Osteocyte (in vitro differentiated cells): ENCODE measurements around the gene RBM33. TPM values are rescaled to one million over a fixed set of nuclear protein-coding genes. Genes with fewer than 3 reads are reported as not detected.

Experiments
- DNase-seq: peaks from one replicate; pipeline ENCODE4 v3.0.0; 2021; ENCODE audit warnings: mixed read lengths; ENCODE audit not compliant: unreplicated experiment; ENCODE audit errors: extremely low spot score
- H3K27ac Mint-ChIP-seq: one replicate; pipeline ENCODE4 v1.8.0; 2021; ENCODE audit warnings: mild to moderate bottlenecking, mixed read lengths; ENCODE audit not compliant: unreplicated experiment
- H3K27me3 Mint-ChIP-seq: one replicate; pipeline ENCODE4 v1.8.0; 2021; ENCODE audit warnings: mixed read lengths; ENCODE audit not compliant: unreplicated experiment
- H3K36me3 Mint-ChIP-seq: one replicate; pipeline ENCODE4 v1.8.0; 2021; ENCODE audit warnings: mixed read lengths; ENCODE audit not compliant: unreplicated experiment
- H3K4me1 Mint-ChIP-seq: one replicate; pipeline ENCODE4 v1.8.0; 2021; ENCODE audit warnings: mixed read lengths; ENCODE audit not compliant: unreplicated experiment
- H3K4me3 Mint-ChIP-seq: one replicate; pipeline ENCODE4 v1.8.0; 2021; ENCODE audit warnings: mild to moderate bottlenecking, moderate library complexity, mixed read lengths; ENCODE audit not compliant: unreplicated experiment
- H3K9me3 Mint-ChIP-seq: one replicate; pipeline ENCODE4 v1.8.0; 2021; ENCODE audit warnings: mixed read lengths; ENCODE audit not compliant: unreplicated experiment
- CTCF ChIP-seq: fragments of 200-600 bp; sonication (generic); IDR thresholded peaks from 2 replicates; pipeline ENCODE4 v1.5.0; 2021; ENCODE audit warnings: antibody characterized with exemption, mild to moderate bottlenecking, moderate library complexity
- total RNA-seq: library from RNA; stranded (reverse); gene quantifications from 2 replicates; pipeline ENCODE4 v1.2.1, GENCODE V29; 2021

RBM33 gene
- total RNA-seq, 1 donor from 2014 or later: 52.4 TPM

- Mint-ChIP-seq H3K27ac (no peak overlapping the region), H3K36me3 (no peaks in the 10 kb centered on the region), H3K4me1 (peaks cover 17% of the 10 kb centered on the region), H3K27me3 (peaks cover 46% of the 10 kb centered on the region), H3K4me3 (peak overlapping the region; percentile 78), H3K9me3 (no peaks in the 10 kb centered on the region)
- TF ChIP-seq CTCF: no peak
- no peak for DNase-seq
These were observed 159.2 kb downstream of the RBM33 start for GRCh38 chr7:155803418-155804376.

- Mint-ChIP-seq H3K27me3 (peaks cover 52% of the 10 kb centered on the region), H3K4me3 (peak overlapping the region; percentile 62), H3K9me3 (no peaks in the 10 kb centered on the region), H3K4me1 (peaks cover 22% of the 10 kb centered on the region), H3K27ac (no peak overlapping the region), H3K36me3 (no peaks in the 10 kb centered on the region)
- DNase-seq: no peak
- no peak for TF ChIP-seq CTCF
These were observed 160.0 kb downstream of the RBM33 start for GRCh38 chr7:155804431-155804831.

- no peaks in the 10 kb centered on the region for H3K36me3 Mint-ChIP-seq
- peak; percentile 90 for DNase-seq
- H3K4me1 Mint-ChIP-seq: peaks cover 24% of the 10 kb centered on the region
- TF ChIP-seq CTCF: peak; percentile 72
- H3K27me3 Mint-ChIP-seq: peaks cover 46% of the 10 kb centered on the region
- no peak overlapping the region for H3K27ac Mint-ChIP-seq
- no peaks in the 10 kb centered on the region for H3K9me3 Mint-ChIP-seq
- H3K4me3 Mint-ChIP-seq: peak overlapping the region; percentile 69
These were observed 160.7 kb downstream of the RBM33 start for GRCh38 chr7:155804897-155805825.

- Mint-ChIP-seq H3K27me3 (peaks cover 45% of the 10 kb centered on the region), H3K9me3 (no peaks in the 10 kb centered on the region), H3K4me1 (peaks cover 28% of the 10 kb centered on the region), H3K36me3 (no peaks in the 10 kb centered on the region), H3K4me3 (no peak overlapping the region), H3K27ac (no peak overlapping the region)
- no peak for DNase-seq
- no peak for TF ChIP-seq CTCF
These were observed 161.3 kb downstream of the RBM33 start for GRCh38 chr7:155805826-155806095.
